ENCODE data around the gene GPBP1.

GPBP1 gene

GRCh38 chr5:57303985-57304384 lies 130.1 kb downstream of the GPBP1 start:
- no peak overlapping the region for H2AFZ ChIP-seq (ENCODE audit: low read length)
- no peaks in the 10 kb centered on the region for H3K27me3 ChIP-seq (replicated peaks; ENCODE audit: insufficient read depth, low read length)
- H4K20me1 ChIP-seq (ENCODE audit: insufficient read depth, low read length), result no peaks in the 10 kb centered on the region
- H3K4me2 ChIP-seq (ENCODE audit: low read depth, low read length), result no peak overlapping the region
- TF ChIP-seq EZH2 (optimal IDR thresholded peaks at IDR 0.05; ENCODE audit: low read depth, low read length) (no peak), EZH2phosphoT487 (IDR thresholded peaks at IDR 0.05; ENCODE audit: low read length) (no peak), CTCF (IDR thresholded peaks at IDR 0.05; ENCODE audit: low read length) (no peak)
- H3K36me3 ChIP-seq (replicated peaks; ENCODE audit: insufficient read depth, low read length), result no peaks in the 10 kb centered on the region
- H3F3A ChIP-seq (ENCODE audit: insufficient read depth, low read length), result no peaks in the 10 kb centered on the region
- DNase-seq, result no peak
- H3K27ac ChIP-seq (ENCODE audit: low read length), result no peak overlapping the region
- no peak overlapping the region for H3K9ac ChIP-seq (ENCODE audit: low read length)
- H3K9me3 ChIP-seq (replicated peaks; ENCODE audit: insufficient read depth, low read length), result no peaks in the 10 kb centered on the region
- no peak overlapping the region for H3K4me3 ChIP-seq (ENCODE audit: low read length)
- no peaks in the 10 kb centered on the region for H3K9me2 ChIP-seq (replicated peaks; ENCODE audit: insufficient read depth, low read length)
- H3K79me2 ChIP-seq (ENCODE audit: low read length), result no peaks in the 10 kb centered on the region
- H3K4me1 ChIP-seq (ENCODE audit: low read length), result peaks cover 6% of the 10 kb centered on the region; the same call in 1 of the 2 replicates

- H3F3A ChIP-seq (ENCODE audit: insufficient read depth, low read length), result no peaks in the 10 kb centered on the region
- no peak overlapping the region for H3K9ac ChIP-seq (ENCODE audit: low read length)
- H3K4me3 ChIP-seq (ENCODE audit: low read length), result no peak overlapping the region
- no peaks in the 10 kb centered on the region for H4K20me1 ChIP-seq (ENCODE audit: insufficient read depth, low read length)
- H3K4me2 ChIP-seq (ENCODE audit: low read depth, low read length), result no peak overlapping the region
- H3K4me1 ChIP-seq (ENCODE audit: low read length), result peaks cover 6% of the 10 kb centered on the region; the same call in 1 of the 2 replicates
- H3K9me3 ChIP-seq (replicated peaks; ENCODE audit: insufficient read depth, low read length), result no peaks in the 10 kb centered on the region
- H3K27me3 ChIP-seq (replicated peaks; ENCODE audit: insufficient read depth, low read length), result no peaks in the 10 kb centered on the region
- H2AFZ ChIP-seq (ENCODE audit: low read length), result no peak overlapping the region
- no peak overlapping the region for H3K27ac ChIP-seq (ENCODE audit: low read length)
- H3K9me2 ChIP-seq (replicated peaks; ENCODE audit: insufficient read depth, low read length), result no peaks in the 10 kb centered on the region
- TF ChIP-seq EZH2phosphoT487 (IDR thresholded peaks at IDR 0.05; ENCODE audit: low read length), result no peak
- TF ChIP-seq CTCF (IDR thresholded peaks at IDR 0.05; ENCODE audit: low read length), result no peak
- TF ChIP-seq EZH2 (optimal IDR thresholded peaks at IDR 0.05; ENCODE audit: low read depth, low read length), result no peak
- no peaks in the 10 kb centered on the region for H3K79me2 ChIP-seq (ENCODE audit: low read length)
- no peak for DNase-seq
- H3K36me3 ChIP-seq (replicated peaks; ENCODE audit: insufficient read depth, low read length), result no peaks in the 10 kb centered on the region
These were observed 131.1 kb downstream of the GPBP1 start for GRCh38 chr5:57304931-57305330.

GRCh38 chr5:57306359-57306758 lies 132.5 kb downstream of the GPBP1 start:
- Histone ChIP-seq H3K9me3 (replicated peaks; ENCODE audit: insufficient read depth, low read length) (no peaks in the 10 kb centered on the region), H3K9ac (ENCODE audit: low read length) (no peak overlapping the region), H3K4me1 (ENCODE audit: low read length) (peaks cover 6% of the 10 kb centered on the region; the same call in 1 of the 2 replicates), H3K27ac (ENCODE audit: low read length) (no peak overlapping the region), H3K27me3 (replicated peaks; ENCODE audit: insufficient read depth, low read length) (no peaks in the 10 kb centered on the region), H2AFZ (ENCODE audit: low read length) (no peak overlapping the region), H3K4me3 (ENCODE audit: low read length) (no peak overlapping the region), H3K79me2 (ENCODE audit: low read length) (no peaks in the 10 kb centered on the region), H3K4me2 (ENCODE audit: low read depth, low read length) (no peak overlapping the region), H4K20me1 (ENCODE audit: insufficient read depth, low read length) (no peaks in the 10 kb centered on the region), H3F3A (ENCODE audit: insufficient read depth, low read length) (no peaks in the 10 kb centered on the region), H3K9me2 (replicated peaks; ENCODE audit: insufficient read depth, low read length) (no peaks in the 10 kb centered on the region), H3K36me3 (replicated peaks; ENCODE audit: insufficient read depth, low read length) (no peaks in the 10 kb centered on the region)
- DNase-seq, result no peak
- no peak for TF ChIP-seq EZH2 (optimal IDR thresholded peaks at IDR 0.05; ENCODE audit: low read depth, low read length)
- no peak for TF ChIP-seq EZH2phosphoT487 (IDR thresholded peaks at IDR 0.05; ENCODE audit: low read length)
- TF ChIP-seq CTCF (IDR thresholded peaks at IDR 0.05; ENCODE audit: low read length), result no peak
